Fibroblast of lung (primary cell): ENCODE results near the gene USH2A. TPM values are rescaled to one million over a fixed set of nuclear protein-coding genes. Genes with fewer than 3 reads are reported as not detected.

Source experiments
- DNase-seq, 2 donors: peaks; one replicate each; pipeline versions ENCODE4 v3.0.0 to v3.0.0-alpha.2; 2010; ENCODE audit warnings: low read depth in 2 of 2
- H2AFZ ChIP-seq: 2 replicates; pipeline ENCODE4 v1.5.1; 2012; ENCODE audit warnings: low read length, control low read depth, inconsistent platforms
- H3K27ac ChIP-seq: 2 replicates; pipeline ENCODE4 v1.5.1; 2011; ENCODE audit warnings: low read length, control low read depth; ENCODE audit not compliant: insufficient read depth
- H3K27me3 ChIP-seq: 2 replicates; pipeline ENCODE4 v1.5.1; 2011; ENCODE audit warnings: mild to moderate bottlenecking, low read length; ENCODE audit not compliant: control insufficient read depth, insufficient read depth
- H3K36me3 ChIP-seq: 2 replicates; pipeline ENCODE4 v1.5.1; 2011; ENCODE audit warnings: low read length; ENCODE audit not compliant: control insufficient read depth, insufficient read depth
- H3K4me1 ChIP-seq: 2 replicates; pipeline ENCODE4 v1.5.1; 2011; ENCODE audit warnings: low read length; ENCODE audit not compliant: control insufficient read depth, insufficient read depth; ENCODE audit errors: extremely low read depth
- H3K4me2 ChIP-seq: 2 replicates; pipeline ENCODE4 v1.5.1; 2011; ENCODE audit warnings: low read length, control low read depth; ENCODE audit not compliant: insufficient read depth; ENCODE audit errors: extremely low read depth
- H3K4me3 ChIP-seq, 4 experiments: fragments of 200-600 bp in 1 of 4; sonication (generic) in 1 of 4; replicated peaks in 1 of 4; 2 replicates each; pipeline ENCODE4 v1.5.1; 2011 to 2016; ENCODE audit warnings: low read length in 4 of 4, low read depth in 3 of 4, mild to moderate bottlenecking in 3 of 4, control low read depth in 2 of 4, inconsistent platforms in 1 of 4, mixed read lengths in 1 of 4; ENCODE audit not compliant: insufficient read depth in 1 of 4; ENCODE audit errors: control extremely low read depth in 1 of 4
- H3K79me2 ChIP-seq: 2 replicates; pipeline ENCODE4 v1.5.1; 2012; ENCODE audit warnings: mild to moderate bottlenecking, low read length, inconsistent platforms; ENCODE audit not compliant: control insufficient read depth, insufficient read depth
- H3K9ac ChIP-seq: 2 replicates; pipeline ENCODE4 v1.5.1; 2011; ENCODE audit warnings: mild to moderate bottlenecking, low read length, control low read depth; ENCODE audit not compliant: insufficient read depth
- H3K9me3 ChIP-seq: 2 replicates; pipeline ENCODE4 v1.5.1; 2012; ENCODE audit warnings: low read depth, low read length; ENCODE audit not compliant: control insufficient read depth, insufficient read depth
- H4K20me1 ChIP-seq: 2 replicates; pipeline ENCODE4 v1.5.1; 2011; ENCODE audit warnings: low read length; ENCODE audit not compliant: control insufficient read depth, insufficient read depth; ENCODE audit errors: extremely low read depth
- EZH2 ChIP-seq: IDR thresholded peaks from 2 replicates; pipeline ENCODE4 v1.5.1; 2012; ENCODE audit warnings: low read length, control low read depth, mild to moderate bottlenecking; ENCODE audit errors: missing control alignments
- polyA plus RNA-seq, 2 donors: library from polyadenylated mRNA; depleted of rRNA in 1 of 2; stranded (reverse) in 1 of 2; unstranded in 1 of 2; fragments of >200 nt; gene quantifications; 2 replicates each; pipeline ENCODE4 v1.2.1, GENCODE V29; 2011 to 2012; ENCODE audit warnings: missing spikeins in 1 of 2
- total RNA-seq: library from RNA; depleted of rRNA; stranded (reverse); fragments of >200 nt; gene quantifications from 2 replicates; pipeline ENCODE4 v1.2.1, GENCODE V29; 2014
- TF ChIP-seq, protein P1 (sequence below), 2 donors: IDR thresholded peaks in 1 of 2; conservative IDR thresholded peaks in 1 of 2; 1 replicate in 1 of 2; 2 replicates in 1 of 2; pipeline ENCODE4 v1.5.1; 2011 to 2012; ENCODE audit warnings: low read length in 2 of 2, control low read depth in 1 of 2, inconsistent platforms in 1 of 2, low read depth in 1 of 2, mild to moderate bottlenecking in 1 of 2

The USH2A gene
- total and polyA plus RNA-seq, 2 donors (not counting 1 experiment from before 2014, with no cell fraction given): under 0.01 to 0.01 TPM

DNA sequence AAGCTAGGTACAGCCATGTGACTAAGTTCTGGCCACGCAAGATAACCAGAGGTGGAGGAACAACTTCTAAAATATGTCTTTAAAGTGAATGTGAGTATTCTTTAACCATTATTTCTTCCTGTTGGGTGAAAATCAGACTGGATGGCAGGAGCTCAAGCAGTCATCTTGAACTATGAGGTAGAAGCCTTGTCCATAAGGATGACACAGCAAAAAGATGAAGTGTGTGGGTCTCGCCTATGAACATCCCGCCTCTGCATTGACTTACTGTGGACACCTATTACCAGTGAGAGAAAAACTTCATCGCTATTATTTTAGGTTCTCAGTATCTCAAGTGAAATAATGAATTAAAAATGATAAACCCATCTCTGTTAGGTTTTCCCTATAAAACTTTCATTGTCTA lies 365.3 kb downstream of the USH2A start:
- H3K4me3 ChIP-seq: no peak overlapping the region
- no peaks in the 10 kb centered on the region for H4K20me1 ChIP-seq
- no peak for DNase-seq
- no peaks in the 10 kb centered on the region for H3K9me3 ChIP-seq
- H3K79me2 ChIP-seq: no peaks in the 10 kb centered on the region
- no peak overlapping the region for H2AFZ ChIP-seq
- H3K27me3 ChIP-seq: no peaks in the 10 kb centered on the region
- H3K27ac ChIP-seq: no peak overlapping the region
- no peak overlapping the region for H3K9ac ChIP-seq
- no peaks in the 10 kb centered on the region for H3K36me3 ChIP-seq
- H3K4me1 ChIP-seq: no peaks in the 10 kb centered on the region
- H3K4me2 ChIP-seq: no peak overlapping the region
- TF ChIP-seq EZH2: no peak
- TF ChIP-seq, protein P1, sequence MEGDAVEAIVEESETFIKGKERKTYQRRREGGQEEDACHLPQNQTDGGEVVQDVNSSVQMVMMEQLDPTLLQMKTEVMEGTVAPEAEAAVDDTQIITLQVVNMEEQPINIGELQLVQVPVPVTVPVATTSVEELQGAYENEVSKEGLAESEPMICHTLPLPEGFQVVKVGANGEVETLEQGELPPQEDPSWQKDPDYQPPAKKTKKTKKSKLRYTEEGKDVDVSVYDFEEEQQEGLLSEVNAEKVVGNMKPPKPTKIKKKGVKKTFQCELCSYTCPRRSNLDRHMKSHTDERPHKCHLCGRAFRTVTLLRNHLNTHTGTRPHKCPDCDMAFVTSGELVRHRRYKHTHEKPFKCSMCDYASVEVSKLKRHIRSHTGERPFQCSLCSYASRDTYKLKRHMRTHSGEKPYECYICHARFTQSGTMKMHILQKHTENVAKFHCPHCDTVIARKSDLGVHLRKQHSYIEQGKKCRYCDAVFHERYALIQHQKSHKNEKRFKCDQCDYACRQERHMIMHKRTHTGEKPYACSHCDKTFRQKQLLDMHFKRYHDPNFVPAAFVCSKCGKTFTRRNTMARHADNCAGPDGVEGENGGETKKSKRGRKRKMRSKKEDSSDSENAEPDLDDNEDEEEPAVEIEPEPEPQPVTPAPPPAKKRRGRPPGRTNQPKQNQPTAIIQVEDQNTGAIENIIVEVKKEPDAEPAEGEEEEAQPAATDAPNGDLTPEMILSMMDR (conservative IDR thresholded peaks at IDR 0.05 in 1 of 2, IDR thresholded peaks at IDR 0.05 in 1 of 2; ENCODE audit: low read depth in 1 of 2, low read length in 2 of 2): no peak

DNA sequence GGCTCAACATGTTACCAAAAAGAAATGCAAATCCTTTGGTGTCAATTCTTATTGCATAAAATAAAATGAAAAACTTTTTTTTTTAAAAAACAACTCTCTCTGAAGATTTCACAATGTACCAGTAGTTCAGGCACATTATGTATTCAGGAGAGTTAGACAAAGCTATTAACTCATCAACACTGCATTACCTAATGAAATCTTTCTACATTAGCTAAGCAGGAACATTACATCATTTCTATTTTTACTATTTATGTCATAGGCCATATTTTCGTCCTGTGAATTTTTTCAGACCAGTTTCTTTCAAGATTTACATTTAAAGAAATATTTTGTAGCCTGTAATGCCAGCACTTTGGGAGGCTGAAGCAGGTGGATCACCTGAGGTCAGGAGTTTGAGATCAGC lies 366.2 kb downstream of the USH2A start:
- no peak overlapping the region for H3K4me3 ChIP-seq
- H3K79me2 ChIP-seq: no peaks in the 10 kb centered on the region
- no peak overlapping the region for H3K9ac ChIP-seq
- no peak overlapping the region for H2AFZ ChIP-seq
- no peak overlapping the region for H3K27ac ChIP-seq
- TF ChIP-seq, protein P1 (conservative IDR thresholded peaks at IDR 0.05 in 1 of 2, IDR thresholded peaks at IDR 0.05 in 1 of 2; ENCODE audit: low read depth in 1 of 2, low read length in 2 of 2): no peak
- TF ChIP-seq EZH2: no peak
- H3K27me3 ChIP-seq: no peaks in the 10 kb centered on the region
- H3K4me2 ChIP-seq: no peak overlapping the region
- no peaks in the 10 kb centered on the region for H3K36me3 ChIP-seq
- no peaks in the 10 kb centered on the region for H3K4me1 ChIP-seq
- peak in 1 of 2 donors; percentile 23 for DNase-seq
- H4K20me1 ChIP-seq: no peaks in the 10 kb centered on the region
- no peaks in the 10 kb centered on the region for H3K9me3 ChIP-seq

DNA sequence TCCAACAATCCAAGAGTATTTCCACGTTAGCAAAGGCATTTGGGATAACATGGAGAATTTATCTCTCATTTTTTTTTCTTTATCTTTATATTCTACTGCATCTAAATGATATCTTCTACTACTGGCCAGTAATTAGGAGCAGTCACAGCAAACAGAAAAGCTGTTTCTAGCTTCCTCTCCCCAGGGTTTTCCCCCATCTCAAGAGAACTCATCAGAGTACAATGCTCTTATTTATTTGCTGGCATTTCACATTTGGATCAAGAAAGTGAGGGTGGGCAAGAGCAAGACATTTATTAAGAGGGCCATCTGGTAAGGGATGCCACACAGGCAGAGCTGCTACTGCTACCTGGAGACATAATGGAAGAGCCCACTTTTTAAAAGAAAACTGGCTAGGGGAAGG lies 368.2 kb downstream of the USH2A start:
- Histone ChIP-seq H3K4me2 (no peak overlapping the region), H2AFZ (no peak overlapping the region), H3K9me3 (no peaks in the 10 kb centered on the region), H3K27ac (no peak overlapping the region), H4K20me1 (no peaks in the 10 kb centered on the region), H3K27me3 (no peaks in the 10 kb centered on the region), H3K9ac (no peak overlapping the region), H3K36me3 (no peaks in the 10 kb centered on the region), H3K79me2 (no peaks in the 10 kb centered on the region), H3K4me3 (no peak overlapping the region), H3K4me1 (no peaks in the 10 kb centered on the region)
- TF ChIP-seq, protein P1 (conservative IDR thresholded peaks at IDR 0.05 in 1 of 2, IDR thresholded peaks at IDR 0.05 in 1 of 2; ENCODE audit: low read depth in 1 of 2, low read length in 2 of 2): no peak
- no peak for TF ChIP-seq EZH2
- no peak for DNase-seq
